ENCODE results near the gene SCUBE3.

The SCUBE3 gene

GRCh38 chr6:35213824-35214756, at the start of gene SCUBE3:
Gene SCUBE3 (plus strand): TSS chr6:35213956. CDS start chr6:35214419, 463 bp downstream.
- DNase-seq (ENCODE audit: low read depth in 2 of 2) = no peak

GRCh38 chr6:35164277-35164676, 49.5 kb upstream of the SCUBE3 start:
- no peak for DNase-seq (ENCODE audit: low read depth in 2 of 2)

GRCh38 chr6:35164868-35165267, 48.9 kb upstream of the SCUBE3 start:
- DNase-seq (ENCODE audit: low read depth in 2 of 2) = no peak

GRCh38 chr6:35165630-35166071, 48.1 kb upstream of the SCUBE3 start:
- DNase-seq (ENCODE audit: low read depth in 2 of 2) = no peak

- no peak for DNase-seq (ENCODE audit: low read depth in 2 of 2)
Observed at GRCh38 chr6:35166116-35166515, 47.6 kb upstream of the SCUBE3 start.

GRCh38 chr6:35166520-35166919, 47.2 kb upstream of the SCUBE3 start:
- DNase-seq (ENCODE audit: low read depth in 2 of 2) = no peak

GRCh38 chr6:35167505-35167904, 46.3 kb upstream of the SCUBE3 start:
- DNase-seq (ENCODE audit: low read depth in 2 of 2) = no peak

- no peak for DNase-seq (ENCODE audit: low read depth in 2 of 2)
Observed at GRCh38 chr6:35168461-35168861, 45.3 kb upstream of the SCUBE3 start.

- DNase-seq (ENCODE audit: low read depth in 2 of 2) = no peak
Observed at GRCh38 chr6:35170166-35170565, 43.6 kb upstream of the SCUBE3 start.

GRCh38 chr6:35170891-35171290, 42.9 kb upstream of the SCUBE3 start:
- DNase-seq (ENCODE audit: low read depth in 2 of 2) = no peak

GRCh38 chr6:35173044-35173426, 40.7 kb upstream of the SCUBE3 start:
- no peak for DNase-seq (ENCODE audit: low read depth in 2 of 2)

- DNase-seq (ENCODE audit: low read depth in 2 of 2) = no peak
Observed at GRCh38 chr6:35173427-35174087, 40.2 kb upstream of the SCUBE3 start.

GRCh38 chr6:35174088-35174434, 39.7 kb upstream of the SCUBE3 start:
- no peak for DNase-seq (ENCODE audit: low read depth in 2 of 2)

- DNase-seq (ENCODE audit: low read depth in 2 of 2) = no peak
Observed at GRCh38 chr6:35174501-35174900, 39.3 kb upstream of the SCUBE3 start.

- DNase-seq (ENCODE audit: low read depth in 2 of 2) = no peak
Observed at GRCh38 chr6:35176301-35177024, 37.3 kb upstream of the SCUBE3 start.

- DNase-seq (ENCODE audit: low read depth in 2 of 2) = no peak
Observed at GRCh38 chr6:35177157-35177556, 36.6 kb upstream of the SCUBE3 start.

- no peak for DNase-seq (ENCODE audit: low read depth in 2 of 2)
Observed at GRCh38 chr6:35177596-35177995, 36.2 kb upstream of the SCUBE3 start.

GRCh38 chr6:35178012-35178411, 35.7 kb upstream of the SCUBE3 start:
- no peak for DNase-seq (ENCODE audit: low read depth in 2 of 2)

- DNase-seq (ENCODE audit: low read depth in 2 of 2) = no peak
Observed at GRCh38 chr6:35178932-35179832, 34.6 kb upstream of the SCUBE3 start.

- DNase-seq (ENCODE audit: low read depth in 2 of 2) = no peak
Observed at GRCh38 chr6:35179901-35180535, 33.7 kb upstream of the SCUBE3 start.

Data from stimulated activated CD8-positive, alpha-beta memory T cell treated with anti-CD3 and anti-CD28 coated beads, Interleukin-15, amount 100 ng/mL, for 48 hours (primary cell).